PC-3 (cell line): ENCODE results near the gene CGN. TPM values are rescaled to one million over a fixed set of nuclear protein-coding genes. Genes with fewer than 3 reads are reported as not detected.
A peak's percentile ranks its signal among the peaks of the same experiment; 100 is the strongest.

Experiments
- ATAC-seq: fragments of 200-7000 bp; cut with Tn5 transposase; 2 replicates; pipeline ENCODE4 v1.9.1; 2020; ENCODE audit warnings: mild to moderate bottlenecking, moderate library complexity
- BruUV-seq: library from RNA; stranded (reverse); fragments of 400-500 nt; replicated peaks from 2 replicates; lab custom pipeline; 2021; lab: Mats Ljungman, UMichigan
- CTCF ChIA-PET: fragments of 300-600 bp; sonication (Branson Sonifier 250); formaldehyde crosslinking; loops from one replicate; lab custom pipeline; 2022; ENCODE audit warnings: antibody characterized with exemption; lab: Charles Lee
- POLR2A ChIA-PET: fragments of 300-600 bp; sonication (Branson Sonifier 250); formaldehyde crosslinking; loops from one replicate; lab custom pipeline; 2022; ENCODE audit warnings: antibody characterized with exemption; ENCODE audit not compliant: unreplicated experiment; lab: Charles Lee
- DNase-seq: peaks from one replicate; pipeline ENCODE4 v3.0.0-alpha.2; 2015
- H2AFZ ChIP-seq: fragments of 300-600 bp; sonication (generic); 2 replicates; pipeline ENCODE4 v1.6.0; 2016; ENCODE audit warnings: antibody characterized with exemption, low read length
- H3F3A ChIP-seq: fragments of 300-600 bp; sonication (generic); one replicate; pipeline ENCODE4 v1.6.0; 2017; ENCODE audit warnings: antibody characterized with exemption, low read length, control low read depth, mild to moderate bottlenecking; ENCODE audit not compliant: unreplicated experiment
- H3K27ac ChIP-seq: fragments of 300-600 bp; sonication (generic); 2 replicates; pipeline ENCODE4 v1.5.1; 2016; ENCODE audit warnings: mild to moderate bottlenecking, low read length
- H3K27me3 ChIP-seq: fragments of 300-600 bp; sonication (generic); 2 replicates; pipeline ENCODE4 v1.6.1; 2016; ENCODE audit warnings: low read length, mixed read lengths
- H3K36me3 ChIP-seq: fragments of 300-600 bp; sonication (generic); 2 replicates; pipeline ENCODE4 v1.6.1; 2016; ENCODE audit warnings: low read depth, mixed run types, low read length, mixed read lengths
- H3K4me1 ChIP-seq: fragments of 300-600 bp; sonication (generic); 2 replicates; pipeline ENCODE4 v1.5.1; 2016; ENCODE audit warnings: low read length; ENCODE audit not compliant: insufficient read depth
- H3K4me2 ChIP-seq: fragments of 300-600 bp; sonication (generic); 2 replicates; pipeline ENCODE4 v1.6.0; 2016; ENCODE audit warnings: low read length
- H3K4me3 ChIP-seq: fragments of 300-600 bp; sonication (generic); 2 replicates; pipeline ENCODE4 v1.5.1; 2016; ENCODE audit warnings: mild to moderate bottlenecking, low read length, mixed read lengths
- H3K79me2 ChIP-seq: fragments of 300-600 bp; sonication (generic); 2 replicates; pipeline ENCODE4 v1.6.1; 2017; ENCODE audit warnings: low read length, mixed read lengths
- H3K9ac ChIP-seq: fragments of 300-600 bp; sonication (generic); 2 replicates; pipeline ENCODE4 v1.6.0; 2016; ENCODE audit warnings: mild to moderate bottlenecking, low read length
- H3K9me2 ChIP-seq: fragments of 300-600 bp; sonication (generic); replicated peaks from 2 replicates; pipeline ENCODE4 v1.6.1; 2016; ENCODE audit warnings: mixed run types, low read length, mixed read lengths
- H3K9me3 ChIP-seq: fragments of 300-600 bp; sonication (generic); 2 replicates; pipeline ENCODE4 v1.6.1; 2016; ENCODE audit warnings: low read length, mixed read lengths
- H4K20me1 ChIP-seq: fragments of 300-600 bp; sonication (generic); 2 replicates; pipeline ENCODE4 v1.6.1; 2016; ENCODE audit warnings: low read length, mixed read lengths
- CTCF ChIP-seq: fragments of 300-600 bp; sonication (generic); conservative IDR thresholded peaks from 2 replicates; pipeline ENCODE4 v1.5.1; 2017; ENCODE audit warnings: antibody characterized with exemption, low read depth, mild to moderate bottlenecking, low read length
- EZH2 ChIP-seq: fragments of 300-600 bp; sonication (generic); IDR thresholded peaks from one replicate; pipeline ENCODE4 v1.6.1; 2017; ENCODE audit warnings: antibody characterized with exemption, mild to moderate bottlenecking, low read length; ENCODE audit not compliant: unreplicated experiment
- EZH2phosphoT487 ChIP-seq: fragments of 300-600 bp; sonication (generic); IDR thresholded peaks from 2 replicates; pipeline ENCODE4 v1.6.1; 2018; ENCODE audit warnings: mild to moderate bottlenecking, antibody characterized with exemption, low read length, borderline replicate concordance
- intact Hi-C: fragments of 100-400 bp; cut with micrococcal nuclease; formaldehyde crosslinking; loops from 2 replicates; pipeline ENCODE4 v1.9.0; 2023
- total RNA-seq: library from RNA; depleted of rRNA; stranded (reverse); fragments of >200 nt; gene quantifications from 2 replicates; pipeline ENCODE4 v1.2.3, GENCODE V29; 2014

Gene CGN
- total RNA-seq, 1 experiment from 2014 or later: 13.3 TPM

- Histone ChIP-seq H3K9ac (no peak overlapping the region), H3F3A (no peaks in the 10 kb centered on the region), H2AFZ (no peak overlapping the region), H3K4me1 (peaks cover 15% of the 10 kb centered on the region), H3K27ac (no peak overlapping the region), H3K9me2 (no peaks in the 10 kb centered on the region), H3K36me3 (no peaks in the 10 kb centered on the region), H3K79me2 (no peaks in the 10 kb centered on the region), H4K20me1 (no peaks in the 10 kb centered on the region), H3K4me3 (no peak overlapping the region), H3K27me3 (no peaks in the 10 kb centered on the region), H3K4me2 (no peak overlapping the region), H3K9me3 (no peaks in the 10 kb centered on the region)
- ATAC-seq (no peak), DNase-seq (no peak)
- TF ChIP-seq EZH2phosphoT487: no peak
- TF ChIP-seq CTCF: no peak
- no peak for TF ChIP-seq EZH2
- intact Hi-C loops: no loop called here
- ChIA-PET POLR2A (no interaction called here), CTCF (no interaction called here)
- BruUV-seq: no TSS peak
Observed at GRCh38 chr1:151499365-151499764, 11.8 kb upstream of the CGN start.

- no peak overlapping the region for H3K4me3 ChIP-seq
- H3K36me3 ChIP-seq: no peaks in the 10 kb centered on the region
- no peak overlapping the region for H3K4me2 ChIP-seq
- H3F3A ChIP-seq: no peaks in the 10 kb centered on the region
- intact Hi-C loops: no loop called here
- no peaks in the 10 kb centered on the region for H4K20me1 ChIP-seq
- H3K9me2 ChIP-seq: no peaks in the 10 kb centered on the region
- H3K27ac ChIP-seq: no peak overlapping the region
- H3K27me3 ChIP-seq: no peaks in the 10 kb centered on the region
- ATAC-seq (no peak), DNase-seq (no peak)
- no peak overlapping the region for H2AFZ ChIP-seq
- no TSS peak for BruUV-seq
- no peak for TF ChIP-seq CTCF
- TF ChIP-seq EZH2: no peak
- TF ChIP-seq EZH2phosphoT487: no peak
- H3K9ac ChIP-seq: no peak overlapping the region
- no peaks in the 10 kb centered on the region for H3K9me3 ChIP-seq
- ChIA-PET CTCF (no interaction called here), POLR2A (interaction anchor here (0.5 kb wide), 1 partner anchor 8 kb away, joined by 12 read pairs; no protein-coding TSS in a partner anchor)
- peaks cover 9% of the 10 kb centered on the region for H3K4me1 ChIP-seq
- H3K79me2 ChIP-seq: no peaks in the 10 kb centered on the region
Observed at GRCh38 chr1:151499930-151500329, 11.3 kb upstream of the CGN start.

GRCh38 chr1:151501474-151501873 is 9.7 kb upstream of the CGN start:
- Histone ChIP-seq H3K9me3 (no peaks in the 10 kb centered on the region), H3K27ac (no peak overlapping the region), H3K4me1 (no peaks in the 10 kb centered on the region), H4K20me1 (no peaks in the 10 kb centered on the region), H3K27me3 (no peaks in the 10 kb centered on the region), H3K9ac (no peak overlapping the region), H3K79me2 (no peaks in the 10 kb centered on the region), H3K4me2 (no peak overlapping the region), H3K9me2 (no peaks in the 10 kb centered on the region), H2AFZ (no peak overlapping the region), H3K36me3 (no peaks in the 10 kb centered on the region), H3K4me3 (no peak overlapping the region), H3F3A (no peaks in the 10 kb centered on the region)
- peak; percentile 35 for DNase-seq
- intact Hi-C loops: no loop called here
- ChIA-PET POLR2A (no interaction called here), CTCF (no interaction called here)
- TF ChIP-seq CTCF: peak; percentile 41
- no peak for TF ChIP-seq EZH2phosphoT487
- no peak for TF ChIP-seq EZH2
- no TSS peak for BruUV-seq
- no peak for ATAC-seq
